Stimulated activated CD8-positive, alpha-beta memory T cell treated with anti-CD3 and anti-CD28 coated beads, Interleukin-15, amount 100 ng/mL, for 48 hours (primary cell): ENCODE data around the gene PNPLA2.

Source experiments
- DNase-seq, 2 donors: peaks; one replicate each; pipeline ENCODE4 v3.0.0-alpha.2; 2020; ENCODE audit warnings: low read depth in 2 of 2

The PNPLA2 gene

GRCh38 chr11:798093-798713 lies 20.5 kb upstream of the PNPLA2 start, which contains the start of gene SLC25A22:
Gene SLC25A22 (minus strand): TSS chr11:798281. CDS start chr11:795006, 3,275 bp downstream.
- DNase-seq = peak; percentile 77 to 78

GRCh38 chr11:799641-800316 lies 18.9 kb upstream of the PNPLA2 start:
- DNase-seq = no peak

DNA sequence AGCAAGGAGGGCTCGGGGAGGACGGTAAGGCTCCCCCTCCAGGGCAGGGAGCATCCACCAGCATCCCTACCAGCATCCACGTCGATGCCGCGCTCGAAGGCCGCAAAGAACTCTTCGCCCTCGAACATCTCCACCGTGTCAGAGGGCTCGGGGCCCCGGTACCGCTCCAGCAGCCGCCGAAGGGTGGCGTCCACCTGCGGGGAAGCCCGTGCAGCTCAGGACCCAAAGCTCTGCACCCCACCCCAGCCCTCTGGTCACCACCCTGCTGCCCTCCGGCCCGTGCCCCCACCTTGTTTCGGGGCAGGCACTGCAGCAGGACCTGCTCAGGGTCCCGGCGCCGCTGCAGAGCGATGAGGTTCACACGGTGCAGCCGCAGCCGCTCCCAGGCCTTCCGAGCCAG lies 18.2 kb upstream of the PNPLA2 start:
- DNase-seq = no peak

DNA sequence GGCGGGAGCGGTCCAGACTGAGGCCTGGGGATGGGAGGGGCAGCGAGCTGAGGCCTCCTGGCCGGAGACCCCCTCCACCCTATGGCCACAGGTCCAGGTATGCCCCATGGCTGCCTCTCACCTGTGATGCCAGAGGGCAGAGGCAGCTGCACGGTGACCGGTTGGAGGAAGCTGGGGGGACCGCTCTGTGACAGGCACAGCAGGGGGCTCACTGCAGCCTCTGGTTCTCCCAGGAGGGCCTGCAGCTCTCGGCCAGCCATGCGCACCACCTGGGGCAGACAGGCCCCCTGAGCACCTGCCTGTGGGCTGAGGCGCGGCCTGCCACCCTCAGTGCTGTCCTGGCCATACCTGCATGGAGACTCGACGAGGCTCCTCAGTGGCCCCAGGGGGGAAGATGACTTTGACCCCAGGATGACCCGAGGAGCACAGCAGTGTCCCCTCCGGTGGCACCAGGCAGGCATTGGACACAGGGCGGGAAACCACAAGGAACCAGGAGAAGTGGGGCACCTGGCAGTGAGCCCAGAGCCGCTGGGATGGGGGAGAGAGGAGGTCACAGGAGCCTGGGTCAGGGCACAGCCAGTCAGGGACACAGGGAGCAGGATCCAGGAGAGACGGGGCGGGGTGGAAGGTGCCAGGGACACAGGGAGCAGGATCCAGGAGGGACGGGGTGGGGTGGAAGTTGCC lies 17.5 kb upstream of the PNPLA2 start:
- no peak for DNase-seq

DNA sequence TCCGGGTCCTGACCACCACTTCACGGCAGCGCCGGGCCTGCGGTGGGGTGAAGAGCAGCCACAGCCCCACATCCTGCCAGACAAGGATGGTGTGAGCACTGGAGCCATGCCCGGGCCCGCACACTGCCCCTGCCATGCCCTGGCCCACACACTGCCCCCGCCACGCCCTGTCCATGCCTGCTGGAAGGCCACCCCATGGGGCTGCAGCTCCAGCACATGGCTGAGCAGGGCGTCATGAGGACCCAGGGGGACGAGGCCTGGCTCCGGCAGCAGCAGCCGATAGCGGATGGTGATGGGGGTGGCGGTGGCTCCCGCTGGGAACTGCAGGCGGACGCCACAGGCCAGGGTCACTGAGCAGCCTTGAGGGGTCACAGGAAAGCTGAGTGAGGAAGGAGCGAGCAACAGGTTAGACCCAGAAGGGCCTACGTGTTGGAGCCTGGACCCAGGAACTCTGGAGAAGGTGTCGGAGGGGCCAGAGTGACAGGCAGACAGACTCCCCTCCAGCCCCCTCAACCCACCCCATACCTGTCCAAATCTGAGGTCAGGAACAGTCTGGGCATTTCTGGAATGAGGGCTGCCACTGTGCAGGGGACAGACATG lies 16.6 kb upstream of the PNPLA2 start:
- DNase-seq = no peak

DNA sequence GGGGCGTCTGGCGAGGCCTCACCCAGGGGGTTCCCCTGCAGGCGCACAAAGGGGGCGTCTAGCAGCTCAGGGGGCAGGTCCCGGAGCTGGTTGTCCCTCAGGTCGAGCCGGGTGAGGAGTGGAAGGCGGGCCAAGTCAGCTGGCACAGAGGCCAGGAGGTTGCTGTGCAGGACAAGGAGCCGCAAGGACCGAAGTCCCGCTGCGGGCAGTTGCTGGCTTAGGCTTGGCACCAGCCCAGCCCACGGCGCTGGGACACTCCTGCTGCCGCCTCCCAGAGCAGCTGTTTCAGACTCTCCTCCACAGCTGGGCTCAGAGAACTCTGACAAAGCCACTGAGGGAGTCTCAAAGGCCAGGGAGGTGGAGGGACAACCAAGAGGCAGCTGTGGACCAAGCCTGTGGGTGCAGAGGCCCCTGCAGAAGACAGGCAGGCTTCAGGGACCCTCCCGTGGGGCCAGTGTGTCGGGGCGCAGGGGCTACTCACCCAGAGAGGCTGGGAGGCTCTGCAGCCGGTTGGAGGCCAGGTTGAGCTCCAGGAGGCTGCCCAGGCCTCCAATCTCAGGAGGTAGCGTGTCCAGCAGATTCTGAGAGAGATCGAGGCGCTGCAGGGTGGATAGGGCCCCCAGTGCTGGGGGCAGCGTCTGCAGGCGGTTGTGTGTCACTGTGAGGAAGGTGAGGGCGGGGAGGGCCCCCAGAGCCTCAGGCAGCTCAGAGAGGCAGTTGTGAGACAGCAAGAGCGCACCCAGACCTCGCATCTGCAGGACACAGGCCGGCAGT lies 15.8 kb upstream of the PNPLA2 start:
- no peak for DNase-seq

- no peak for DNase-seq
Measured at GRCh38 chr11:803467-803742, 15.3 kb upstream of the PNPLA2 start.

DNA sequence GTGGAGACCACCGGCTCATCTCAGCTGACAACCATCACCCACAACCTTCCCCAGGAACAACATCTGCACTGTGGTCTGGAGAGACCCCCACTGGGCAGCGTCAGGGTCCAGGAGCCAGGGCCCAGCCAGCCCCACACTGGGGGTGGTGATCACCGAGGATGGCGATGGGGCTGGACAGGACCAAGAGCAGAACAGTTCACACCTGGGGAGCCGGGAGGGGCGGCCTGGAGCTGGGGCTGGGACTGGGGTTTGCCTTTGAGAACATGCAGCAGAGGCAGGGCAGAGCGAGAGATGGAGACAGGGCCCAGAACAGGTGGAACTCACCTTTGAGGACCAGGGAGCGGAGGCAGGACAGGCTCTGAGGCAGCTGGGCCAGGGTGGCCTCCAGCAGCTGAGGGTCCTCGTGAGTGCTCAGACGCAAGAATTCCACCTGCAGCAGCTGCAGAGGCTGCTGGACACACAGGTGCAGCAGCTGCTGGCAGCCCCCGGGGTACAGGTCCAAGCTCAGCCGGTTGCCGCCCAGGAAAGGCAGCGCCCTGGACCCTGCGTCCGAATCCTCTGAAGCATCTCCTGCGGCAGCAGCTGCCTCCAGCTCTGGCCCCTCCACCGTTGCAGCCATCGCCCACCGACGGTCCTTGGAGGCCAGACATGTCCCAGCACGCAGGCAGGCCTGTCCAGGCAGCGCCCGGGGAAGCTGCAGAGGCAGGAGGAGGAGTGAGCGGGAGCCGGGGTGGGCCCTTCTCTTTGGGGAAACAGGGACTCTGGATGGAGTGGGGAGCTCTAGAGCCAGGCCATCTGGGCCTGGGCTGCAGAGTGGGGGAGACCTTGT lies 14.7 kb upstream of the PNPLA2 start:
- DNase-seq = no peak

DNA sequence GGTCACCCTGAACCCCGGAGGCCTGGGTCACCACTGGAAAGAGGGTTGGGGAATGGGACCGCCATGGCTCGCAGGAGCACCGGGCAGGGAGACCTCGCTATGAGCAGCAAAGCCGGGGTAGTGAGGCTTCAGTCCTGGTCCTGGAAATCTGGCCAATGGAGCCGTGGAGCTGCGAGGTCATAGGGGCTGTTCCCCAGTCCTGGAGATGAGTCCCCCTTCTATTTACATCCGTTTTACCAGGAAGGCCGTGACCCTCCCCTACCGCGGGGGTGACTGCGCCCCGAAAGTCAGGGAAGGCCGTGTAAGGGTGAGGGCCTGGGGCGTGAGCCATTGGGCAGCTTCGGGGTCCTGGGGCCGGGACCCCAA lies 14.1 kb upstream of the PNPLA2 start:
- DNase-seq = no peak

GRCh38 chr11:808427-809286 lies 10.1 kb upstream of the PNPLA2 start:
- DNase-seq = no peak

DNA sequence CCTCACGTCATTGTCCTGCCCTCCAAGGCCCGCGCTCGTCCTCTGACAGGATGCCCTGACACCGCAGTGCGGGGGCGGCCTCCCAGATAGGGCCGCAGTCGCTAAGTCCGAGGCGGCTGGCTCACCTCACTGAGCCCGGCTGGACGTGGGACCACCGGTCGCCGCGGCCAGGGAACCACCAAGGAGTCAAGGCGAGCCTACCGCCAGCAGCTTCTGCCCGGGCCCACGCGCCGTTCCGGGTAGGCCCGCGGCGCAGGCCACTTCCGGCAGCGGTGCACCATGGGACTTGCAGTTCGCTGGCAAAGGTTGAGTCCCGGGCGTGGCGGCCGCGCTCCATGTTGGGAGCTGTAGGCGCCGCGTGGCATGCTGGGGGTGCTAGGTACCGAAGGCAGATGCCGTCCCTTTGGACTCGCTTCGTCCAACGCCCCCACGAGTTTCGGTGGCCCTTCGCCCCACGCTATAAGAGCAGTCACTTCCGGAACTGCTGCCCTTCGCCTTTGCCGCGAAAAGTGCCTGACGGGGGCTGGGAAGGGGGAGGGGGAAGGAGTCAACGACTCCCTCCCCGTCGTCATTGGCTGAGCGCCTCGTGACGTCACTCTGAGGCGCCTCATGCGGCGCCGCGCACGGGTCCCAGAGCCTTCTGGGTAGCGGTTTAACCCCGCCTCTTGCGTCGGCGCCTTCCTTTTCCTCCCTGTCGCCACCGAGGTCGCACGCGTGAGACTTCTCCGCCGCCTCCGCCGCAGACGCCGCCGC lies 9.3 kb upstream of the PNPLA2 start, which contains the start of gene RPLP2:
RPLP2 (plus strand) TSS at position 681 of the 753 bp plus-strand sequence. CDS start 268 bp downstream, outside the sequence.
- peak; percentile 96 to 98 for DNase-seq

- no peak for DNase-seq
Measured at GRCh38 chr11:810040-810567, 8.6 kb upstream of the PNPLA2 start.

DNA sequence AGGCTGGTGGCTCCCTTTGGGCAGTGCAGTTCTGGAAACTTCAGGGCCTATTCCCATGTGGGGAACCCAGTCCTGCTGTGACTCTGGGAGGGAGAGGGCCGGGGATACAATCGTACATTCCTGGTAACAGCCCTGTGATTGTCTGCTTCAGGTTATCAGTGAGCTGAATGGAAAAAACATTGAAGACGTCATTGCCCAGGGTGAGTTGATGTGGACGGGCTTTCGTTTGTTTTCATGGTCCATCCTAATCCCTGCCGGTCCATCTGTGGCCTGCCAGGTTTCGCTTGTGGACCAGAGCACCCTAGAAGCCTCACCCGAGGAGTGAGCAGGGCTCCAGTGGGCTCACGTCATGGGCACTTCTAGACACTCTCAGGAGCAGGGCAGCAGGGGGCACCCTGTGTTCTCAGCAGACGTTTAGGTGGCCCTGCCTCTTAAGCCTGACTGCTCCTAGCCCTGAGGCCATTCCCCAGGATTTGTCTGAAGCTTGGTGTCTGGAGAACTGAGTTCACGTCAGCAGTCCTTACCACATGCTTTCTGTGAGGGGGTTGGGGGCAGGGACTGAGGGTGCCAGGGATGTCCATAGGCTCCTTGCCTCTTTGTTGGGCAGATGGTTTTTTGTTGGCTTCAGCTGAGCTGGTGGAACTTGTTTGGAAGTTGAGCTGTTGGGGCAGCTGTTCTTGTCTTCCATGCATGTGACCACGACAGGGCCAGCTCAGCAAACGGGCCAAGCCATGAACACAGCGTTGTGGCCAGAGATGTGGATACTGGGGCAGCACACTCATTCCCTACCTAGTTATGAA lies 7.1 kb upstream of the PNPLA2 start:
- no peak for DNase-seq

GRCh38 chr11:812390-812789 lies 6.3 kb upstream of the PNPLA2 start:
- no peak for DNase-seq

GRCh38 chr11:813072-813455 lies 5.7 kb upstream of the PNPLA2 start:
- no peak for DNase-seq

GRCh38 chr11:813456-814096 lies 5.1 kb upstream of the PNPLA2 start:
- no peak for DNase-seq

GRCh38 chr11:815675-816432 lies 2.9 kb upstream of the PNPLA2 start:
- no peak for DNase-seq
